K562 (cell line): ENCODE measurements around the gene CLDN7. TPM values are rescaled to one million over a fixed set of nuclear protein-coding genes. Genes with fewer than 3 reads are reported as not detected.

Experiments
- BACH1 ChIP-seq: fragments of 200-800 bp; sonication (Bioruptor generic); IDR thresholded peaks from 2 replicates; pipeline ENCODE4 v1.6.1; 2016; ENCODE audit warnings: missing genetic modification characterization, missing compliant biosample characterization
- SIN3A ChIP-seq, 2 experiments: fragments of 150-350 bp in 1 of 2; IDR thresholded peaks; 2 replicates each; pipeline ENCODE4 v1.6.1; 2011 to 2016; ENCODE audit warnings: borderline replicate concordance in 2 of 2, low read depth in 2 of 2, low read length in 2 of 2, mild to moderate bottlenecking in 2 of 2, moderate library complexity in 2 of 2; ENCODE audit not compliant: control insufficient read depth in 1 of 2
- TAF7 ChIP-seq: fragments of 450-650 bp; IDR thresholded peaks from 2 replicates; pipeline ENCODE4 v1.6.1; 2016; ENCODE audit warnings: missing genetic modification characterization, missing compliant biosample characterization
- TCF7 ChIP-seq: sonication (generic); IDR thresholded peaks from 2 replicates; pipeline ENCODE4 v1.6.1; 2016; ENCODE audit warnings: antibody characterized with exemption, borderline replicate concordance
- ZNF695 ChIP-seq: fragments of 450-650 bp; formaldehyde crosslinking; IDR thresholded peaks from 2 replicates; pipeline ENCODE4 v1.4.0; 2020; ENCODE audit warnings: mild to moderate bottlenecking, moderate library complexity
- polyA plus RNA-seq, 8 experiments: library from polyadenylated mRNA; depleted of rRNA in 4 of 8; stranded (reverse) in 5 of 8; unstranded in 3 of 8; fragments of >200 nt; fragmentation: Nextera tagmentation in 2 of 8; fragmentation: Illumina TruSeq in 1 of 8; extraction: Ambion mirVana in 2 of 8; extraction: Trizol in 1 of 8; gene quantifications; 2 replicates each; pipeline versions ENCODE4 v1.2.1 to v1.2.3, GENCODE V29; 2011 to 2014; ENCODE audit warnings: inconsistent platforms in 1 of 8, missing spikeins in 1 of 8
- total RNA-seq, 7 experiments: library from RNA; depleted of rRNA in 6 of 7; stranded (reverse); fragments of >200 nt in 6 of 7; fragmentation: Illumina TruSeq in 2 of 7; extraction: Trizol in 2 of 7; gene quantifications; 2 replicates each; pipeline versions ENCODE4 v1.2.1 to v1.2.3, GENCODE V29; 2011 to 2021; ENCODE audit warnings: low replicate concordance in 1 of 7
- TF ChIP-seq, protein P1 (sequence below), 2 experiments: fragments of 450-650 bp in 1 of 2; IDR thresholded peaks; 2 replicates each; pipeline ENCODE4 v1.6.1; 2011 to 2017; ENCODE audit warnings: low read depth in 2 of 2, antibody characterized with exemption in 1 of 2, borderline replicate concordance in 1 of 2, low read length in 1 of 2, mild to moderate bottlenecking in 1 of 2, mixed read lengths in 1 of 2; ENCODE audit not compliant: control insufficient read depth in 1 of 2
- TF ChIP-seq, protein P2 (sequence below): fragments of 250-450 bp; sonication (Bioruptor Pico); IDR thresholded peaks from 2 replicates; pipeline ENCODE4 v1.4.0; 2020; ENCODE audit warnings: borderline replicate concordance
- TF ChIP-seq, protein P3 (sequence below): fragments of 450-650 bp; IDR thresholded peaks from 2 replicates; pipeline ENCODE4 v1.6.1; 2016; ENCODE audit warnings: mild to moderate bottlenecking, moderate library complexity

The CLDN7 gene
- total and polyA plus RNA-seq, 9 of the 15 experiments (the other 6 are each of a cell fraction or from before 2014, with no cell fraction given), result 2.2 to 14.5 (median 7.6) TPM

DNA sequence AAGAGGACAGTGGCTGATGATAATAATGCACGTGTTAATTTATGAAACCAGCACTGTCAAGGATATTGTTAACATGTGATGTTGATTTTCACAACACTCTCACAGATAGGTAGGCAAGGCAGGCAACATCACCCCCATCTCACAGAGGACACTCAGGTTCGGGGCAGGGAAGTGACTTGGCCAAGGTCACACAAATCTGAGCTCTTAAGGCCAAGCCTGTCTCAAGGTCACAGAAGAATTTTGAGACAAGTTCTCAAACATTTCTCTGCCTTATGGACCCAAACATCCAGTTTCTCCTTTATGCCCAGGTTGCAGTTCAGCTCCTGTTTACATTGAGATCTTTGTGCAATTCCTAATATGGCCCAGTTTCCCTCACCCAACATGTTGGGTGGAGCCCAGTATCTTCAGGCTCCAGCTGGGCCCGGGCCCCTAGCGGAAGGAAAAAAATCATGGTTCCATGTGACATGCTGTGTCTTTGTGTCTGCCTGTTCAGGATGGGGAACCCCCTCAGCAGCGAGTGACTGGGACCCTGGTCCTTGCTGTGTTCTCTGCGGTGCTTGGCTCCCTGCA lies 20.6 kb upstream of the CLDN7 start (continued):
- TF ChIP-seq, protein P1, sequence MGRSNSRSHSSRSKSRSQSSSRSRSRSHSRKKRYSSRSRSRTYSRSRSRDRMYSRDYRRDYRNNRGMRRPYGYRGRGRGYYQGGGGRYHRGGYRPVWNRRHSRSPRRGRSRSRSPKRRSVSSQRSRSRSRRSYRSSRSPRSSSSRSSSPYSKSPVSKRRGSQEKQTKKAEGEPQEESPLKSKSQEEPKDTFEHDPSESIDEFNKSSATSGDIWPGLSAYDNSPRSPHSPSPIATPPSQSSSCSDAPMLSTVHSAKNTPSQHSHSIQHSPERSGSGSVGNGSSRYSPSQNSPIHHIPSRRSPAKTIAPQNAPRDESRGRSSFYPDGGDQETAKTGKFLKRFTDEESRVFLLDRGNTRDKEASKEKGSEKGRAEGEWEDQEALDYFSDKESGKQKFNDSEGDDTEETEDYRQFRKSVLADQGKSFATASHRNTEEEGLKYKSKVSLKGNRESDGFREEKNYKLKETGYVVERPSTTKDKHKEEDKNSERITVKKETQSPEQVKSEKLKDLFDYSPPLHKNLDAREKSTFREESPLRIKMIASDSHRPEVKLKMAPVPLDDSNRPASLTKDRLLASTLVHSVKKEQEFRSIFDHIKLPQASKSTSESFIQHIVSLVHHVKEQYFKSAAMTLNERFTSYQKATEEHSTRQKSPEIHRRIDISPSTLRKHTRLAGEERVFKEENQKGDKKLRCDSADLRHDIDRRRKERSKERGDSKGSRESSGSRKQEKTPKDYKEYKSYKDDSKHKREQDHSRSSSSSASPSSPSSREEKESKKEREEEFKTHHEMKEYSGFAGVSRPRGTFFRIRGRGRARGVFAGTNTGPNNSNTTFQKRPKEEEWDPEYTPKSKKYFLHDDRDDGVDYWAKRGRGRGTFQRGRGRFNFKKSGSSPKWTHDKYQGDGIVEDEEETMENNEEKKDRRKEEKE (IDR thresholded peaks at IDR 0.05; ENCODE audit: borderline replicate concordance in 1 of 2, control insufficient read depth in 1 of 2, low read depth in 2 of 2, low read length in 1 of 2), result no peak
- TF ChIP-seq BACH1 (tag), result no peak
- TF ChIP-seq, protein P2, sequence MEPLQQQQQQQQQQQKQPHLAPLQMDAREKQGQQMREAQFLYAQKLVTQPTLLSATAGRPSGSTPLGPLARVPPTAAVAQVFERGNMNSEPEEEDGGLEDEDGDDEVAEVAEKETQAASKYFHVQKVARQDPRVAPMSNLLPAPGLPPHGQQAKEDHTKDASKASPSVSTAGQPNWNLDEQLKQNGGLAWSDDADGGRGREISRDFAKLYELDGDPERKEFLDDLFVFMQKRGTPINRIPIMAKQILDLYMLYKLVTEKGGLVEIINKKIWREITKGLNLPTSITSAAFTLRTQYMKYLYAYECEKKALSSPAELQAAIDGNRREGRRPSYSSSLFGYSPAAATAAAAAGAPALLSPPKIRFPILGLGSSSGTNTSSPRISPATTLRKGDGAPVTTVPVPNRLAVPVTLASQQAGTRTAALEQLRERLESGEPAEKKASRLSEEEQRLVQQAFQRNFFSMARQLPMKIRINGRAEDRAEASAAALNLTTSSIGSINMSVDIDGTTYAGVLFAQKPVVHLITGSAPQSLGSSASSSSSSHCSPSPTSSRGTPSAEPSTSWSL (CRISPR knock-in tag), result no peak
- TF ChIP-seq, protein P3, sequence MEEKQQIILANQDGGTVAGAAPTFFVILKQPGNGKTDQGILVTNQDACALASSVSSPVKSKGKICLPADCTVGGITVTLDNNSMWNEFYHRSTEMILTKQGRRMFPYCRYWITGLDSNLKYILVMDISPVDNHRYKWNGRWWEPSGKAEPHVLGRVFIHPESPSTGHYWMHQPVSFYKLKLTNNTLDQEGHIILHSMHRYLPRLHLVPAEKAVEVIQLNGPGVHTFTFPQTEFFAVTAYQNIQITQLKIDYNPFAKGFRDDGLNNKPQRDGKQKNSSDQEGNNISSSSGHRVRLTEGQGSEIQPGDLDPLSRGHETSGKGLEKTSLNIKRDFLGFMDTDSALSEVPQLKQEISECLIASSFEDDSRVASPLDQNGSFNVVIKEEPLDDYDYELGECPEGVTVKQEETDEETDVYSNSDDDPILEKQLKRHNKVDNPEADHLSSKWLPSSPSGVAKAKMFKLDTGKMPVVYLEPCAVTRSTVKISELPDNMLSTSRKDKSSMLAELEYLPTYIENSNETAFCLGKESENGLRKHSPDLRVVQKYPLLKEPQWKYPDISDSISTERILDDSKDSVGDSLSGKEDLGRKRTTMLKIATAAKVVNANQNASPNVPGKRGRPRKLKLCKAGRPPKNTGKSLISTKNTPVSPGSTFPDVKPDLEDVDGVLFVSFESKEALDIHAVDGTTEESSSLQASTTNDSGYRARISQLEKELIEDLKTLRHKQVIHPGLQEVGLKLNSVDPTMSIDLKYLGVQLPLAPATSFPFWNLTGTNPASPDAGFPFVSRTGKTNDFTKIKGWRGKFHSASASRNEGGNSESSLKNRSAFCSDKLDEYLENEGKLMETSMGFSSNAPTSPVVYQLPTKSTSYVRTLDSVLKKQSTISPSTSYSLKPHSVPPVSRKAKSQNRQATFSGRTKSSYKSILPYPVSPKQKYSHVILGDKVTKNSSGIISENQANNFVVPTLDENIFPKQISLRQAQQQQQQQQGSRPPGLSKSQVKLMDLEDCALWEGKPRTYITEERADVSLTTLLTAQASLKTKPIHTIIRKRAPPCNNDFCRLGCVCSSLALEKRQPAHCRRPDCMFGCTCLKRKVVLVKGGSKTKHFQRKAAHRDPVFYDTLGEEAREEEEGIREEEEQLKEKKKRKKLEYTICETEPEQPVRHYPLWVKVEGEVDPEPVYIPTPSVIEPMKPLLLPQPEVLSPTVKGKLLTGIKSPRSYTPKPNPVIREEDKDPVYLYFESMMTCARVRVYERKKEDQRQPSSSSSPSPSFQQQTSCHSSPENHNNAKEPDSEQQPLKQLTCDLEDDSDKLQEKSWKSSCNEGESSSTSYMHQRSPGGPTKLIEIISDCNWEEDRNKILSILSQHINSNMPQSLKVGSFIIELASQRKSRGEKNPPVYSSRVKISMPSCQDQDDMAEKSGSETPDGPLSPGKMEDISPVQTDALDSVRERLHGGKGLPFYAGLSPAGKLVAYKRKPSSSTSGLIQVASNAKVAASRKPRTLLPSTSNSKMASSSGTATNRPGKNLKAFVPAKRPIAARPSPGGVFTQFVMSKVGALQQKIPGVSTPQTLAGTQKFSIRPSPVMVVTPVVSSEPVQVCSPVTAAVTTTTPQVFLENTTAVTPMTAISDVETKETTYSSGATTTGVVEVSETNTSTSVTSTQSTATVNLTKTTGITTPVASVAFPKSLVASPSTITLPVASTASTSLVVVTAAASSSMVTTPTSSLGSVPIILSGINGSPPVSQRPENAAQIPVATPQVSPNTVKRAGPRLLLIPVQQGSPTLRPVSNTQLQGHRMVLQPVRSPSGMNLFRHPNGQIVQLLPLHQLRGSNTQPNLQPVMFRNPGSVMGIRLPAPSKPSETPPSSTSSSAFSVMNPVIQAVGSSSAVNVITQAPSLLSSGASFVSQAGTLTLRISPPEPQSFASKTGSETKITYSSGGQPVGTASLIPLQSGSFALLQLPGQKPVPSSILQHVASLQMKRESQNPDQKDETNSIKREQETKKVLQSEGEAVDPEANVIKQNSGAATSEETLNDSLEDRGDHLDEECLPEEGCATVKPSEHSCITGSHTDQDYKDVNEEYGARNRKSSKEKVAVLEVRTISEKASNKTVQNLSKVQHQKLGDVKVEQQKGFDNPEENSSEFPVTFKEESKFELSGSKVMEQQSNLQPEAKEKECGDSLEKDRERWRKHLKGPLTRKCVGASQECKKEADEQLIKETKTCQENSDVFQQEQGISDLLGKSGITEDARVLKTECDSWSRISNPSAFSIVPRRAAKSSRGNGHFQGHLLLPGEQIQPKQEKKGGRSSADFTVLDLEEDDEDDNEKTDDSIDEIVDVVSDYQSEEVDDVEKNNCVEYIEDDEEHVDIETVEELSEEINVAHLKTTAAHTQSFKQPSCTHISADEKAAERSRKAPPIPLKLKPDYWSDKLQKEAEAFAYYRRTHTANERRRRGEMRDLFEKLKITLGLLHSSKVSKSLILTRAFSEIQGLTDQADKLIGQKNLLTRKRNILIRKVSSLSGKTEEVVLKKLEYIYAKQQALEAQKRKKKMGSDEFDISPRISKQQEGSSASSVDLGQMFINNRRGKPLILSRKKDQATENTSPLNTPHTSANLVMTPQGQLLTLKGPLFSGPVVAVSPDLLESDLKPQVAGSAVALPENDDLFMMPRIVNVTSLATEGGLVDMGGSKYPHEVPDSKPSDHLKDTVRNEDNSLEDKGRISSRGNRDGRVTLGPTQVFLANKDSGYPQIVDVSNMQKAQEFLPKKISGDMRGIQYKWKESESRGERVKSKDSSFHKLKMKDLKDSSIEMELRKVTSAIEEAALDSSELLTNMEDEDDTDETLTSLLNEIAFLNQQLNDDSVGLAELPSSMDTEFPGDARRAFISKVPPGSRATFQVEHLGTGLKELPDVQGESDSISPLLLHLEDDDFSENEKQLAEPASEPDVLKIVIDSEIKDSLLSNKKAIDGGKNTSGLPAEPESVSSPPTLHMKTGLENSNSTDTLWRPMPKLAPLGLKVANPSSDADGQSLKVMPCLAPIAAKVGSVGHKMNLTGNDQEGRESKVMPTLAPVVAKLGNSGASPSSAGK, result no peak
- TF ChIP-seq ZNF695 (CRISPR knock-in tag), result no peak
- no peak for TF ChIP-seq TAF7 (tag)
- no peak for TF ChIP-seq TCF7
- peak in 1 of 2 experiments; percentile 35; a peak in 1 of 4 replicates for TF ChIP-seq SIN3A (IDR thresholded peaks at IDR 0.05; ENCODE audit: borderline replicate concordance in 2 of 2, control insufficient read depth in 1 of 2, low read depth in 2 of 2, low read length in 2 of 2)
